KMS-11 (cell line): ENCODE measurements around the gene DNTT.

Source experiments
- H2AFZ ChIP-seq: fragments of 200-600 bp; sonication (generic); 2 replicates; pipeline ENCODE4 v1.6.1; 2016; ENCODE audit warnings: antibody characterized with exemption, mixed run types, low read depth
- H3K27ac ChIP-seq: fragments of 200-600 bp; sonication (generic); 2 replicates; pipeline ENCODE4 v1.6.1; 2016; ENCODE audit warnings: mild to moderate bottlenecking, mixed run types
- H3K27me3 ChIP-seq: fragments of 200-600 bp; sonication (generic); 2 replicates; pipeline ENCODE4 v1.6.1; 2017; ENCODE audit warnings: mild to moderate bottlenecking, low read depth, mixed run types, moderate library complexity; ENCODE audit not compliant: insufficient read depth
- H3K36me3 ChIP-seq: fragments of 200-600 bp; sonication (generic); 2 replicates; pipeline ENCODE4 v1.6.1; 2017; ENCODE audit warnings: mild to moderate bottlenecking, mixed run types; ENCODE audit not compliant: insufficient read depth
- H3K4me1 ChIP-seq: fragments of 200-600 bp; sonication (generic); 2 replicates; pipeline ENCODE4 v1.6.1; 2016; ENCODE audit warnings: mild to moderate bottlenecking, low read depth, mixed run types; ENCODE audit not compliant: poor library complexity, severe bottlenecking
- H3K4me2 ChIP-seq: fragments of 200-600 bp; sonication (generic); 2 replicates; pipeline ENCODE4 v1.7.0; 2016; ENCODE audit warnings: mild to moderate bottlenecking, mixed run types
- H3K4me3 ChIP-seq: fragments of 200-600 bp; sonication (generic); IDR thresholded peaks from 2 replicates; pipeline ENCODE4 v1.6.1; 2017; ENCODE audit warnings: low read depth, low read length, mixed read lengths; ENCODE audit not compliant: insufficient read depth
- H3K79me2 ChIP-seq: fragments of 200-600 bp; sonication (generic); 2 replicates; pipeline ENCODE4 v1.6.1; 2016; ENCODE audit warnings: low read depth, mixed run types; ENCODE audit not compliant: insufficient read depth
- H3K9ac ChIP-seq: fragments of 200-600 bp; sonication (generic); 2 replicates; pipeline ENCODE4 v1.6.1; 2016; ENCODE audit warnings: mild to moderate bottlenecking, mixed run types
- H4K20me1 ChIP-seq: fragments of 200-600 bp; sonication (generic); 2 replicates; pipeline ENCODE4 v1.6.1; 2016; ENCODE audit warnings: mild to moderate bottlenecking, mixed run types; ENCODE audit not compliant: insufficient read depth
- CTCF ChIP-seq: fragments of 200-600 bp; sonication (generic); conservative IDR thresholded peaks from 2 replicates; pipeline ENCODE4 v1.6.1; 2017; ENCODE audit warnings: low read depth, mild to moderate bottlenecking, antibody characterized with exemption, low read length, moderate library complexity, mixed read lengths

Gene DNTT

GRCh38 chr10:96283351-96283750, 20.9 kb upstream of the DNTT start:
- no peak overlapping the region for H3K4me3 ChIP-seq
- H4K20me1 ChIP-seq: no peaks in the 10 kb centered on the region
- H3K27me3 ChIP-seq: no peaks in the 10 kb centered on the region
- no peak overlapping the region for H3K4me2 ChIP-seq
- no peak for TF ChIP-seq CTCF
- H3K4me1 ChIP-seq: peaks cover 14% of the 10 kb centered on the region
- H3K79me2 ChIP-seq: no peaks in the 10 kb centered on the region
- no peaks in the 10 kb centered on the region for H3K36me3 ChIP-seq
- H3K27ac ChIP-seq: no peak overlapping the region
- no peak overlapping the region for H3K9ac ChIP-seq
- H2AFZ ChIP-seq: no peak overlapping the region

- Histone ChIP-seq H2AFZ (no peak overlapping the region), H3K4me2 (no peak overlapping the region), H4K20me1 (no peaks in the 10 kb centered on the region), H3K4me1 (peaks cover 18% of the 10 kb centered on the region), H3K4me3 (no peak overlapping the region), H3K27me3 (no peaks in the 10 kb centered on the region), H3K27ac (no peak overlapping the region), H3K79me2 (no peaks in the 10 kb centered on the region), H3K36me3 (no peaks in the 10 kb centered on the region), H3K9ac (no peak overlapping the region)
- no peak for TF ChIP-seq CTCF
These were observed 20.5 kb upstream of the DNTT start for GRCh38 chr10:96283756-96284155.

GRCh38 chr10:96285331-96285752, 18.9 kb upstream of the DNTT start:
- peaks cover 24% of the 10 kb centered on the region for H3K4me1 ChIP-seq
- H2AFZ ChIP-seq: no peak overlapping the region
- H3K4me2 ChIP-seq: no peak overlapping the region
- no peaks in the 10 kb centered on the region for H3K27me3 ChIP-seq
- H3K9ac ChIP-seq: no peak overlapping the region
- TF ChIP-seq CTCF: no peak
- H3K79me2 ChIP-seq: no peaks in the 10 kb centered on the region
- no peak overlapping the region for H3K4me3 ChIP-seq
- no peaks in the 10 kb centered on the region for H4K20me1 ChIP-seq
- no peak overlapping the region for H3K27ac ChIP-seq
- H3K36me3 ChIP-seq: no peaks in the 10 kb centered on the region

GRCh38 chr10:96287392-96288105, 16.7 kb upstream of the DNTT start:
- peak overlapping the region; percentile 71 for H3K27ac ChIP-seq
- peak overlapping the region; percentile 40; the same call in 1 of the 2 replicates for H3K9ac ChIP-seq
- no peak overlapping the region for H3K4me3 ChIP-seq
- no peaks in the 10 kb centered on the region for H4K20me1 ChIP-seq
- no peaks in the 10 kb centered on the region for H3K27me3 ChIP-seq
- peak overlapping the region; percentile 70 for H2AFZ ChIP-seq
- H3K79me2 ChIP-seq: no peaks in the 10 kb centered on the region
- peaks cover 24% of the 10 kb centered on the region for H3K4me1 ChIP-seq
- no peaks in the 10 kb centered on the region for H3K36me3 ChIP-seq
- TF ChIP-seq CTCF: peak; percentile 29; the same call in 1 of the 2 replicates
- peak overlapping the region; percentile 72 for H3K4me2 ChIP-seq
